HG03520 (cell line): ENCODE measurements around the gene PSAPL1.

ENCODE experiments used
- ATAC-seq: cut with Tn5 transposase; IDR thresholded peaks from one replicate; pipeline ENCODE4 v1.9.1; 2021; ENCODE audit warnings: mild to moderate bottlenecking, moderate library complexity; ENCODE audit not compliant: unreplicated experiment

Gene PSAPL1

GRCh38 chr4:7434766-7435150, at the start of gene PSAPL1:
Gene PSAPL1 (minus strand): TSS chr4:7434930. CDS start chr4:7434879, 51 bp downstream.
- ATAC-seq: no peak

GRCh38 chr4:7481227-7481626, 46.5 kb upstream of the PSAPL1 start:
- ATAC-seq: no peak

GRCh38 chr4:7480423-7480822, 45.7 kb upstream of the PSAPL1 start:
- ATAC-seq: no peak

- ATAC-seq: no peak
Measured at GRCh38 chr4:7478665-7479064, 43.9 kb upstream of the PSAPL1 start.

GRCh38 chr4:7477695-7478094, 43.0 kb upstream of the PSAPL1 start:
- ATAC-seq: no peak

GRCh38 chr4:7476820-7477219, 42.1 kb upstream of the PSAPL1 start:
- no peak for ATAC-seq

- no peak for ATAC-seq
Measured at GRCh38 chr4:7475207-7475606, 40.5 kb upstream of the PSAPL1 start.

- no peak for ATAC-seq
Measured at GRCh38 chr4:7474320-7474719, 39.6 kb upstream of the PSAPL1 start.

- ATAC-seq: no peak
Measured at GRCh38 chr4:7473081-7473480, 38.4 kb upstream of the PSAPL1 start.

GRCh38 chr4:7472442-7473013, 37.8 kb upstream of the PSAPL1 start:
- ATAC-seq: no peak

- ATAC-seq: no peak
Measured at GRCh38 chr4:7470522-7471128, 35.9 kb upstream of the PSAPL1 start.

- ATAC-seq: no peak
Measured at GRCh38 chr4:7470111-7470510, 35.4 kb upstream of the PSAPL1 start.

GRCh38 chr4:7469023-7469422, 34.3 kb upstream of the PSAPL1 start:
- no peak for ATAC-seq

GRCh38 chr4:7467471-7467870, 32.7 kb upstream of the PSAPL1 start:
- no peak for ATAC-seq

- no peak for ATAC-seq
Measured at GRCh38 chr4:7466904-7467303, 32.2 kb upstream of the PSAPL1 start.

- no peak for ATAC-seq
Measured at GRCh38 chr4:7466215-7466614, 31.5 kb upstream of the PSAPL1 start.

- no peak for ATAC-seq
Measured at GRCh38 chr4:7465017-7465416, 30.3 kb upstream of the PSAPL1 start.

- ATAC-seq: no peak
Measured at GRCh38 chr4:7464259-7464655, 29.5 kb upstream of the PSAPL1 start.

GRCh38 chr4:7463566-7464258, 29.0 kb upstream of the PSAPL1 start:
- ATAC-seq: no peak

- no peak for ATAC-seq
Measured at GRCh38 chr4:7462509-7462971, 27.8 kb upstream of the PSAPL1 start.

- no peak for ATAC-seq
Measured at GRCh38 chr4:7461230-7461629, 26.5 kb upstream of the PSAPL1 start.

- no peak for ATAC-seq
Measured at GRCh38 chr4:7460566-7460965, 25.8 kb upstream of the PSAPL1 start.
